Panc1 (cell line): ENCODE data around the gene TSKS.
A peak's percentile ranks its signal among the peaks of the same experiment; 100 is the strongest.

Source experiments
- POLR2AphosphoS5 ChIP-seq: IDR thresholded peaks from 2 replicates; pipeline ENCODE4 v1.6.1; 2012; ENCODE audit warnings: mild to moderate bottlenecking, low read depth, low read length, moderate library complexity
- SIN3A ChIP-seq: IDR thresholded peaks from 2 replicates; pipeline ENCODE4 v1.6.1; 2012; ENCODE audit warnings: low read depth, mild to moderate bottlenecking, low read length, moderate library complexity, borderline replicate concordance; ENCODE audit not compliant: insufficient read depth
- TCF7L2 ChIP-seq: IDR thresholded peaks from 2 replicates; pipeline ENCODE4 v1.6.1; 2011; ENCODE audit warnings: mild to moderate bottlenecking, low read depth, low read length, inconsistent platforms
- TF ChIP-seq, protein P1 (sequence below): fragments of 450-650 bp; IDR thresholded peaks from 2 replicates; pipeline ENCODE4 v1.5.1; 2017; ENCODE audit warnings: mild to moderate bottlenecking
- TF ChIP-seq, protein P2 (sequence below), 2 experiments: IDR thresholded peaks; 2 replicates each; pipeline ENCODE4 v1.6.1; 2011 to 2012; ENCODE audit warnings: low read depth in 2 of 2, control low read depth in 1 of 2, low read length in 1 of 2, mild to moderate bottlenecking in 1 of 2, moderate library complexity in 1 of 2; ENCODE audit not compliant: insufficient read depth in 1 of 2

DNA sequence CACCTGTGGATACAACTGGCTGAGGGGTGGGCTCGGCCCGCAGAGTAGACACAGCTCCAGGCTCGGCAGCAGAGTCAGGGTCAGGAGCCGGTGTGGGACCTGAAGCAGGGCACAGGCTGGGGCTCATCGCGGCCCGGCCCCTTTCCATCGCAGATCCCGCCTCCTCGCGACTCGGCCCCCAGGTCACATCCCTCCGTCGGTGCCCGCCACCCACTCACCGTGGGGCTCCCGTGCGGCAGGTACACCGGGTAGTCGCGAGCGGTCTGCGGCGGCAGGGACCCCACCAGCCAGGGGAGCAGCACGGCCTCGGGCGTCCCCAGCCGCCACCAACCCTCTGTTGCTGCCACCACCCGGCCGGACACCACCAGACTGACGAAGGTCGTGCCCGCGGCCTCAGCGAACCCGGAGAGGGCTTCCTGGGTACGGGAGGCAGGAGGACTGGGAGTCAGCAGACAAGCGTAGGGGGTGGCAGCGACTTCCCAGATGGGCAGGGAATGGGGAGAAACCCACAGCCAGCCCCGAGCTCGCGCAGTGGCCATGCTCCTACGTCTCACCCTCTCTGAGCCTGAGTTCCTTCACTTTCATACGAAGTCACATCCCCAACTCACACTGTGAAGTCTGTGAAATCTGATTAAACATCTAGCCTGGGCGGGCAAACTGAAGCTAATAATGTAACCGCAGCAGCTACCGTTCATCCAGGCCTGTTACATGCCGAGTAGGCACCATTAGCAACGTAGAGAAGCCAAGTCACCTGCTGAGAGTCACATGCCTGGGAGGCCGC, 46.2 kb upstream of the TSKS start:
- TF ChIP-seq, protein P1, sequence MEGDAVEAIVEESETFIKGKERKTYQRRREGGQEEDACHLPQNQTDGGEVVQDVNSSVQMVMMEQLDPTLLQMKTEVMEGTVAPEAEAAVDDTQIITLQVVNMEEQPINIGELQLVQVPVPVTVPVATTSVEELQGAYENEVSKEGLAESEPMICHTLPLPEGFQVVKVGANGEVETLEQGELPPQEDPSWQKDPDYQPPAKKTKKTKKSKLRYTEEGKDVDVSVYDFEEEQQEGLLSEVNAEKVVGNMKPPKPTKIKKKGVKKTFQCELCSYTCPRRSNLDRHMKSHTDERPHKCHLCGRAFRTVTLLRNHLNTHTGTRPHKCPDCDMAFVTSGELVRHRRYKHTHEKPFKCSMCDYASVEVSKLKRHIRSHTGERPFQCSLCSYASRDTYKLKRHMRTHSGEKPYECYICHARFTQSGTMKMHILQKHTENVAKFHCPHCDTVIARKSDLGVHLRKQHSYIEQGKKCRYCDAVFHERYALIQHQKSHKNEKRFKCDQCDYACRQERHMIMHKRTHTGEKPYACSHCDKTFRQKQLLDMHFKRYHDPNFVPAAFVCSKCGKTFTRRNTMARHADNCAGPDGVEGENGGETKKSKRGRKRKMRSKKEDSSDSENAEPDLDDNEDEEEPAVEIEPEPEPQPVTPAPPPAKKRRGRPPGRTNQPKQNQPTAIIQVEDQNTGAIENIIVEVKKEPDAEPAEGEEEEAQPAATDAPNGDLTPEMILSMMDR, result no peak; the same call in 1 of the 2 replicates
- TF ChIP-seq, protein P2, sequence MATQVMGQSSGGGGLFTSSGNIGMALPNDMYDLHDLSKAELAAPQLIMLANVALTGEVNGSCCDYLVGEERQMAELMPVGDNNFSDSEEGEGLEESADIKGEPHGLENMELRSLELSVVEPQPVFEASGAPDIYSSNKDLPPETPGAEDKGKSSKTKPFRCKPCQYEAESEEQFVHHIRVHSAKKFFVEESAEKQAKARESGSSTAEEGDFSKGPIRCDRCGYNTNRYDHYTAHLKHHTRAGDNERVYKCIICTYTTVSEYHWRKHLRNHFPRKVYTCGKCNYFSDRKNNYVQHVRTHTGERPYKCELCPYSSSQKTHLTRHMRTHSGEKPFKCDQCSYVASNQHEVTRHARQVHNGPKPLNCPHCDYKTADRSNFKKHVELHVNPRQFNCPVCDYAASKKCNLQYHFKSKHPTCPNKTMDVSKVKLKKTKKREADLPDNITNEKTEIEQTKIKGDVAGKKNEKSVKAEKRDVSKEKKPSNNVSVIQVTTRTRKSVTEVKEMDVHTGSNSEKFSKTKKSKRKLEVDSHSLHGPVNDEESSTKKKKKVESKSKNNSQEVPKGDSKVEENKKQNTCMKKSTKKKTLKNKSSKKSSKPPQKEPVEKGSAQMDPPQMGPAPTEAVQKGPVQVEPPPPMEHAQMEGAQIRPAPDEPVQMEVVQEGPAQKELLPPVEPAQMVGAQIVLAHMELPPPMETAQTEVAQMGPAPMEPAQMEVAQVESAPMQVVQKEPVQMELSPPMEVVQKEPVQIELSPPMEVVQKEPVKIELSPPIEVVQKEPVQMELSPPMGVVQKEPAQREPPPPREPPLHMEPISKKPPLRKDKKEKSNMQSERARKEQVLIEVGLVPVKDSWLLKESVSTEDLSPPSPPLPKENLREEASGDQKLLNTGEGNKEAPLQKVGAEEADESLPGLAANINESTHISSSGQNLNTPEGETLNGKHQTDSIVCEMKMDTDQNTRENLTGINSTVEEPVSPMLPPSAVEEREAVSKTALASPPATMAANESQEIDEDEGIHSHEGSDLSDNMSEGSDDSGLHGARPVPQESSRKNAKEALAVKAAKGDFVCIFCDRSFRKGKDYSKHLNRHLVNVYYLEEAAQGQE (IDR thresholded peaks at IDR 0.05; ENCODE audit: insufficient read depth in 1 of 2, low read depth in 2 of 2, low read length in 1 of 2), result no peak
- TF ChIP-seq POLR2AphosphoS5 (no peak), SIN3A (peak; percentile 55; the same call in 1 of the 2 replicates), TCF7L2 (no peak)
